NCI-H1694 (cell line): ENCODE measurements around the gene CBX2.
"Not testable (repeated sequence)": the region's sequence is repeated elsewhere in the genome, so short reads cannot be mapped to it uniquely, and the experiment has no call there.

Experiments
- DNase-seq: peaks from one replicate; lab custom pipeline; 2025; lab: John Stamatoyannopoulos, UW

The CBX2 gene

DNA sequence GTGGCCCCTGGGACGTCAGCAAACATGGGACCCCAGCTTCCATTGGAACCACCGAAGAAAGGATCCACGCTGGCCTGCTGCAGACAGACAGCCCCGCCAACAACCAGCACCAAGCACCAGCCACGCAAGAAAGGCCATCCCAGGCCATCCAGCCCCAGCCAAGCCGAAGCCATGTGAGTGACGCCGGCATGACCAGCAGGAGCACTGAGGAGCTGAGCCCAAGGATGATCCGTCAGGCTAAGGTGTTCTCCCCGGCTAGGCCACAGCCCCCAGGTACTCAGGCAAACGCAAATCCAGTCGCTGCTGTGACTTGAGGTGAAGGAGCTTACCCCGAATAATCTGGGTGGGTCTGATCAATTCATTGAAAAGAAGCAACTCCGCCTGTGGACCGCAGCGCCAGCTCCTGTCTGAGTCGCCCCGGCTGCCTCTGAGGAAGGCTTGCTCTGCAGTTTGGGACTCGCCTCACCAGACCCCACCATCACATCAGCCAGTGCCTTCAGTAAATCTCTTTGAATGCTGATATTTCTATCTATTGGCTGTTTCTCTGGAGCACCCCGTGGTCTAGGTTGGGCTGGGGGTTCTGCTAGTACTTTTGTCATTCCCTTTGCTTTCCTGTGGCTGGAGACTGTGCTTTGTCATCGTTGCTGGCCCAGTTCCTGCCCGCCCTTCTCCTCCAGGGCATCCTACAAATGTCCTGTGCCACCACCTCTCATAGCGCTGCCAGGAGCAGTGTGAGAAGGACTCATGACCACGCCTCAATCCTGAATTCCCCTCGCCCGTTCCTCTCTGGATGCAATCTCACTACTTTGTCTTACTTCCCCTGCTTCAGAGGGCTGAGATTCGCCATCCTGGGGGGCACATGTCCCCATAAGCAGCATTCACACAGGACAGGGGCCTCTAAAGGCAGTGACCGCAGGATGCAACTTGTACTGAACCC, 8.1 kb upstream of the CBX2 start:
- no peak for DNase-seq

DNA sequence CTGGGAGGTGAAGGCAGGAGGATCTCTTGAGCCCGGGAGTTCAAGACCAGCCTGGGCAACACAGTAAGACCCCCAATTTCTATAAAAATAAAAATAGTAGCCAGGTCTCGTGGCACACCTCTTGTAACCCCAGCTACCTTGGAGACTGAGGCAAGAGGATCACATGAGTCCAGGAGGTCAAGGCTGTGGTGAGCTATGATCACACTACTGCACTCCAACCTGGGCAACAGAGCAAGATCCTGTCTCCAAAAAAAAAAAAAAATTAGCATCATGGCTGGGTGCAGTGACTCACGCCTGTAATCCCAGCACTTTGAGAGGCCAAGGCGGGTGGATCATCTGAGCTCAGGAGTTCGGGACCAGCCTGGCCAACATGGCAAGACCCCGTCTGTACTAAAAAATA, 6.7 kb upstream of the CBX2 start:
- no peak for DNase-seq

DNA sequence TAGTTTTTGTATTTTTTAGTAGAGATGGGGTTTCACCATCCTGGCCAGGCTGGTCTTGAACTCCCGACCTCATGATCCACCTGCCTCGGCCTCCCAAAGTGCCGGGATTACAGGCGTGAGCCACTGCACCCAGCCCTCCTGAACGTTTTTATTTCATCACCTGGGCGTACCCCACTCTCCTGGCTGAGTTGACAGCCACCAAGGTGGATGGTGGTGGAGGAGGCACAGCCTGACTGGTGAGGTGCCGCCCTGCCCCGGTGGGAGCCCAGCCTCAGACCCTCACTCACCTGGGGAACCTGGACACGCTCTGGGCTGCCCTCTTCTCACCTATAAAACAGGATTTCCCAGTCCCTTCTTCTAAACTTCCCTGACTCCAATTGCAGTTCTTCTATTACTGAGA, 5.2 kb upstream of the CBX2 start:
- not testable (repeated sequence) for DNase-seq

DNA sequence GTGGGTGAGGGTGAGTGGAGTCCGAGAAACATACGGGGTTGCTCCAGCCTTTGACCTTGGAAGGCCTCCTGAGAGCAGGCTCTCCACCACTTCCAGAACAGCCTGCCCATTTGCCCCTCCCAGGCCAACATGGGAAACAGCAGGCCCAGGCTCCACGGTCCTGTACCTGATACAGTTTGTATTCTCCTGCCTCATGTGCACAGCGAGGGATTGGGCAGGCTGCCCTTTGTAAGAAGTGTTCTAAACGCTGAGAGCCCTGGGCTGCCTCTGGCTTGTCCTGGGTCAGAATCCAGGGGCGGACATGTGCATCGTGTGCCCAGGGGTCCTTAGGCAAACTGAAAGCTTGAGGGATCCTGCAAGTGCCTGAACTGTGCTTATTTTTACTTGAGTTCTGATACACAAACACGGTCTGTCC, 3.4 kb upstream of the CBX2 start:
- DNase-seq, result no peak

DNA sequence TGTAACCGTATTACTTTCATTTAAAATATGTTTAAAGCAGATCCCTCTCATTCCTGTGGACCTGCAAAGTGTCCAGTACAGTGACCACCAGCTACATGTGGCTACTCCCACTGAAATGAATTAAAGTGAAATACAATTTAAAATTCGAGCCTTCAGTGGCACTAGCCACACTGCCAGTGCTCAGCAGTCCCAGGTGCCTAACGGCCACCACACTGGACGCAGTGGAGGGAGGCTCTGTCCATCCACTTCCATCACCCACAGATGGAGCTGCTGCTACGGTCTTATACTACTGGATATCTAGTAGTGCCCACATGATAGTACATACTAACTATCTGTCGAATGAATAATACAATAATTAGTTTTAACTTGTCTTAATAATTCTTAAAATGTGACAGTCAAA, 2.3 kb upstream of the CBX2 start:
- DNase-seq, result no peak

DNA sequence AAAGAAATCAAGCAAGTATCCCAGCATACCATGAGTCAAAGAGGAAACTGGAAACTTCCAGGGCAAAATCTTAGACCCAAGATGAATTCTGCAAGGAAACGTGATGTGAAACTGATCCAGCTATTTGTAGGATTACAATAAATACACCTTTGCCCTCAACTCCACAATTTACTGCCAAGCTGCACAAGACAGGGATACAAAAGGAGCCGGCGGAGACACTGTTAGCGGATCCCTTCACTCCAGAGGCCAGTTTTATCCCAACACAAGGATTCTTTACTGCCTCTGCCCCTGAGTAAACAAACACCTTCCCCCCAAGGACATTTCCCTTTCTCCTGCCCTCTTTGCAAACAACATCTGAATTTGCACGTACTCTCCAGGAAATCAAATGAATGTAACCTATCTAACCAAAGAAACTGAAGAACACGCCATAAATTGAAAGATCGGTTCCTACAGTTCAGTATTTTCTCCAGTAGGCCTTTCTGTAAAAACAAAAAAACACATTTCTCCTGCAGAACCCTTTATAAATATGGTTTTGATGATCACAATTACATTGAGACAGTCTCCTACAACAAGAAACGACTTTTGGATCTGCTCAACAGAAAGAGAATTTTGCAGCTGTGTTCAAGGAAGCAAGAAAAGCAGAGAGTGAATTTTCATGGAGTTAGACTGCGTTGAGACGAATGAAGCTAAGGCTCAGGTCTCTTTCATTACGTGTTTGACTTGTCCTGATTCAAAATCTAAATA, 1.4 kb upstream of the CBX2 start:
- no peak for DNase-seq

DNA sequence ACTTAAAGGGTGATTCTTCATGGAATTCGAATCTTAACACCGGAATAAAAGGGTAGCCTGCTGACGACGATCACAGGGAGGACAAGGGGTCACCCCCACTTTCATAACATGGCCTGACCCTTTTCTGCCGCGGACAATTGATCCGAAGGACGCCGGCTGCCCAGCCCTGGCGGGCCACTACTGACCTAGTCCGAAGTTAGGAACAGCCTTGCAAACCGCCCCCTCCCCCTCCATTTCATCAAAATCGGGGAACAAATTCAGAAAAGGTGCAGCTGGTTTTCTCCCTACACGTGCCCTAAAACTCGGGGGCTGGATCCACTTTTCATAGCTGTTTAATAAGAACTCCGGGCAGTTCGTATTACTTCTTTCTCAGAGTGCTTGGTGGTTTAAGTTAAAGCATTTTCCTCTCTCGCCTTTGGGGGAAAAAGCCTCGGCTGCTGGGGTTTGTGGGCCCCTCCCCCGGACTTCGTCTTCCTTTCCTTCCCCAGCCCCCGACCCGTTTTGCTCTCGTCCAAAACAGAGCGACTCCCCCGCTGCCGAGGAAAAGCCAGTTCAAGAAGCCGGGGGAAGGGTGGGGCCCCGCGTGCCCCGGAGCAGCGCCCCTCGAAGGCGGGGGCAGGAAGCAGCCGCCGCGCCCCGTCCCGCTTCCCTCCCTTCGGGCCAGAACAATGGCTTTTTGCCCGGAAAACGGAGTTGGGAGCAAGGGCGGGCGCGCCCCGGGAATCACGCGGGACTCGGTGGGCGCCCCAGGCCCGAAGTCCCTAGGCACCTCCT, 641 bp upstream of the CBX2 start:
- peak; percentile 63 for DNase-seq

DNA sequence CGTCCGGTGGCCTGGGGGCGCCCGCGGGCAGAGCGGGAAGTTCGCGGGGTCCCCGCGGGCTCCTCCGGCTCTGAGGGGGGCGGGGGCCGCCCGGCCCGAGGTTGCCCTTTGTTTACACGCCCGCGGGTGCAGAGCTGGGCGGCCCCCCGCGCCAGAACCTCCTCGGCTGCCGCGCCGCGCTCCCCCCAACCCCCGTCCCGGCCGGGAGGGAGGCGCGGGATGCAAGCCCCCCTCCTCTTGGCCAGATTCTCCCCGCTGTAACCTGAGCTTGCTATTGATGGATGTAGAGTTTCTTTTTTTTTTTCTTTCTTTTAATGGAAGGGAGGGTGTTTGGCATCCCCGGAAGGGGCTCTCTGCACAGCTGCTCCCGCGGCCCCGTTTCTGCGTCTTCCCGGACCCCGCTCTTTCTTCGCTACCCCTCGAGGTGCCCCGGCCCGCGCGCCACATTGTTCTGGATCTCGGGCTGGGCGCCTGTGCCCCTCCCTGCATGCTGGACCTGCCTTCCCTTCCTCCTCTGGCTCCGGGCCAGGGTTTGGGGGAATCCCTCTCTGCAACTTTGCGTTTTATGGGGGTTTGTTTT, 646 bp downstream of the CBX2 start:
- no peak for DNase-seq

DNA sequence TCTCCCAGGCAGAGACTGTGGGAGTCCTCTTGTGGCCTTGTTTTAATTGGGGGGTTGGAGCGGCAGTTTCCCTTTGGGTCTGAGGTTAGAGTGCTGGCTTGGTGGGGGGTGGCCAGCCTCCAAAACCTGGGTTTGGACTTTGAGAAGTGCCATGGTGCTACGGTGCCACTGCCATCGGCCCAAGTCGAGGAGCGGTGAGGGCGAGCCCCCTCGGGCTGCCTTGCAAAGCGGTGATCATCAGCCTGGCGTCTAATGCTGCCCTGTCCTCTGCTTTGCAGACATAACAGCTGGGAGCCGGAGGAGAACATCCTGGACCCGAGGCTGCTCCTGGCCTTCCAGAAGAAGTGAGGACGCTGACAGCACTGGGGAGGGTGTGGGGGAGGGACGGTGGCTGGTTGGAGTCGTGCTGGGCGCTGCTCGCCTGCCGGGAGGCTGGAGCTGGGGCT, 1.2 kb downstream of the CBX2 start:
- no peak for DNase-seq

DNA sequence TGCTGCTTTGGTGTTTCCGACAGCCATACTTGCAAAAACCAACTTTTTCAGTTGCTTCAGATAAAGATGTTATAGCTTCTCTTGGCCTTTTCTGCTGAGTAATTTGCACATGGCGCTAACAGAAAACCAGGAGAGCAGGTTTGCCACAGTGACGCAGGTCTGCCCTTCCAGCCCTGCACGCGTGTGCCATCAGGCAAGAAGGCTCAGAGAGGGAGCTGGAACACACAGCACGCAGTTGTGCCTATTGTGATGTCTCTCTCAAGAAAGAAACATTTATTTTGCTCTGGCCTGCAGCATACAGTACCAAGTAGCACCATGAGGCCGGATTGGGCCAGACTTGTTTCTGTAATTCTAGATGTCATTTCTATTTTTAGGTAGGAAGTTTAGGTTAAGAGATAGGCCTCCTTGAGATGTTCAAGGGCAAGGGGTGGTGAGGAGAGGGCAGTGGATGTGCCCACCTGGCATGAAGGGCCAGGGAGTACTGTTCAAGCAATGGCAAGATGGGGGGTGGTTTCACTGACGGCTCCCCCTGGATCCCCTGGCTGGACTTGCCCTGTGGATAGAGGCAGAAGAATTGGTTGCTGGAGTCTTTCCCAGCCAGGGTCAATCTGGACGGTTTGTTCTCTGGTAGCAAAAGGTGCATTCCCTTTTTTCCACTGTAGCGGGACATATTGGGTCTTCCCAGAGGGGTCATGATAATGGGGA, 1.9 kb downstream of the CBX2 start:
- DNase-seq, result no peak

DNA sequence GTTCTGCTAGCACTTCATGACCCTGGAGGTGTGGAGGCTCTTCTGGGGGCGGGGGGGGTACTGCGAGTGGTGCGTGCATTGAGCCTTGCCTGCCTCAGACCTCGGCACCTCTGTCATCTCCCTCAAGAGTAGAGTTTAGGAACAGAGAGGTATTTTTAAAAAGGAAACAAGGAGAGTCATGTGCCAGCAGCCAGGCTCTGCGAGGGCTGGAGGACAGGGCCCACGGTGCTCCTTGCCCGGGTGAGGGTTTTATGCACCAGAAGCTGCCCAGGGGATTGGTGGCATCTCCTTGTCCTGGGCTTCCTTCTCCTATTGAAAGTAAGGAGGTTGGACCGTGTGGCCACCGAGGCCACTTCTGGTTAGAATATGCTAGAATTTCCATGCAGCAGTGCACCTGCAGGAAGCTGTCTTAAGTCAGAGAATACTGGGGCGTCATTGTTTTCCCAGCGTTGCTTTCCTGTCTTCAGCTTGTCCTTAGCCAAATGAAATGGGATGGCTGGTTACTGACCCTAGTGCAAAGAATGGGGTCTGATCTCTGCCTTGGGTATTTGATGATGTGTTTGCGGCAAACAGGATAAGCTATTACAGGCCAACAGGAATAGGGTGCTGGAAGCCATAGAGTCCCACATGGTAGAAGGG, 3.2 kb downstream of the CBX2 start:
- DNase-seq, result no peak

DNA sequence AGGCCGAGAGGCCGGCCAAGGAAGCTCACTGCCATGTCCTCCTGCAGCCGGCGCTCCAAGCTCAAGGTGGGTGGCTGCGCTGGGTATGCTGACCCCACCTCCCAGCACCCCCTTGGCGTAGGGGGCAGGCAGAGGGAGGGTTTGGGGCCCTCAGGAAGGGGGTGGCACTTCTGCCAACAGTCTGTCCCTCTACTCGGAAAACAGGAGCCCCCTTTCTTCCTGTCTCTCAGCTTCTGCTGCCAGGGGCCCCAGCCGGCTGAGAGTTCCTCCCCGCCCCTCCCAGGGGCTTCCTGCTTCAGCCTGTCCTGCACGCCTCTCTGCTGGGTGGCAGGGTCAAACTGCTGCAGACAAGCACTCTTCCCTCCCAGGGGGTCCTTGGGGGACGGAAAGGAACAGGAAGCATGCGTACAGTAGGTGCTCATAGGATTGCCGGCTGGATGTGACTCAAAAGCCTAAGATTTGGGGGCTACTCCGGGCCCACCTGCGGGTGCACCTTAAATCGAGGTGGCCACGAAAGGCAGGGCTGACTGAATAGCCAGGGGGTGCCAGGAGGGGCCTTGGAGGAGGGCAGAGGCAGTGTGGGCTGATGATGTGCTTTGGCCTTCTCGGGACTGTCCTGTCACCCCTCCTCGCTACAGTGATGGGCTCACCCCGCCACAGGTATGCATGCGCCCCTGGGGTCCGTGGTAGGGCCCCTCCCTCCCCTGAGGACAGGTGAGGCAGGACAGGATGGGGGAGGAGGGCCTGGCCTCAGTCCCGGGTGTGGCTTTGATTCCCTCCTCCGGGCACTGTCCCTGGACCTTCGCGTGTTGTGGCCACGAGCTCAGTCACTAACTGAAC, 4.0 kb downstream of the CBX2 start:
- no peak for DNase-seq

DNA sequence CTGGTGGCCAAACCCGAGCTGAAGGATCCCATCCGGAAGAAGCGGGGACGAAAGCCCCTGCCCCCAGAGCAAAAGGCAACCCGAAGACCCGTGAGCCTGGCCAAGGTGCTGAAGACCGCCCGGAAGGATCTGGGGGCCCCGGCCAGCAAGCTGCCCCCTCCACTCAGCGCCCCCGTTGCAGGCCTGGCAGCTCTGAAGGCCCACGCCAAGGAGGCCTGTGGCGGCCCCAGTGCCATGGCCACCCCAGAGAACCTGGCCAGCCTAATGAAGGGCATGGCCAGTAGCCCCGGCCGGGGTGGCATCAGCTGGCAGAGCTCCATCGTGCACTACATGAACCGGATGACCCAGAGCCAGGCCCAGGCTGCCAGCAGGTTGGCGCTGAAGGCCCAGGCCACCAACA, 5.9 kb downstream of the CBX2 start:
- DNase-seq, result no peak

DNA sequence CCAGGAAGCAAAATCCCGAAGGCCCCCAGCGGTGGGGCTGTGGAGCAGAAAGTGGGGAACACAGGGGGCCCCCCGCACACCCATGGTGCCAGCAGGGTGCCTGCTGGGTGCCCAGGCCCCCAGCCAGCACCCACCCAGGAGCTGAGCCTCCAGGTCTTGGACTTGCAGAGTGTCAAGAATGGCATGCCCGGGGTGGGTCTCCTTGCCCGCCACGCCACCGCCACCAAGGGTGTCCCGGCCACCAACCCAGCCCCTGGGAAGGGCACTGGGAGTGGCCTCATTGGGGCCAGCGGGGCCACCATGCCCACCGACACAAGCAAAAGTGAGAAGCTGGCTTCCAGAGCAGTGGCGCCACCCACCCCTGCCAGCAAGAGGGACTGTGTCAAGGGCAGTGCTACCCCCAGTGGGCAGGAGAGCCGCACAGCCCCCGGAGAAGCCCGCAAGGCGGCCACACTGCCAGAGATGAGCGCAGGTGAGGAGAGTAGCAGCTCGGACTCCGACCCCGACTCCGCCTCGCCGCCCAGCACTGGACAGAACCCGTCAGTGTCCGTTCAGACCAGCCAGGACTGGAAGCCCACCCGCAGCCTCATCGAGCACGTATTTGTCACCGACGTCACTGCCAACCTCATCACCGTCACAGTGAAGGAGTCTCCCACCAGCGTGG, 6.5 kb downstream of the CBX2 start:
- no peak for DNase-seq

DNA sequence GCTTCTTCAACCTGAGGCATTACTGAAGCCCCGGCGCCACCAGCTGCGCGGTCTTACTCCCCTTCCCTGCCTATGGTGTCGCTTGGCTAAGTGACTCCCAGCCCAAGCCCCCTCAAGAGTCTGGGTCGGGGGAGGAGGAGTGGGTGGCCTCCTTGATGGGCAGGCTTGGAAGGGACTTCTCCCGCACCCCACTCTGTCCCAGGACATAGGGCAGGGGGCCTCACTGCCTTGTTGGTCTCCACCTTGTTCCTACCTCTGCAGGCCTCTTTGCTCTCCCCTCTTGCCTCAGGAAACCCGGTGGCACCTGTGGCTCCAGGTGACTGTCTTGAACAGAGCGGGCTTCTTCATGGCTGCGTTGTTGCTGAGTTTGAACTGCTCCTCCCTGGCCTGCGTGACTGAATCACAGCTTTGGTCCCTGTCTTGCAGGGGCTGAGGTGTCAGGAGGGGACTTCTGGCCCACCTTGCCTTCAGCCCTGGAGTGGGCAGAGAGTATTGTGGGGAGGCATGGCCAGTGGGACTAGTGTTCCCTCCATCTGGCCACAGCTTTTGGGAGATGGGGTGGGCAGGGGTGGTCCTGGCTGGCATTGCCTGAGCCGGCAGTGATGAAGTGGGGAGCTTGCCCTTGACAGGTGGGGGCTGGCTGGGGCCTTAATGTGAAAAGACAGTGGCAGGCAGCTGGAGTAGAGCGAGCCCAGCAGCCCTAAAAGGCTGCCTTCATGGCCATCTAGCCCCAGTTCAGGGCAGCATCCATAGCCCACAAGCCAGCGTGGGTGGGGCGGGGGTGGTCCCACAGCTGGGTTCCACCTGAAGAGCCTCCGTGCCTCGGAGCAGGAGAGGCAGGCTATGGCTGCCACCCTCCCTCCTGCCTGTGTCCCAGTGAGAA, 7.3 kb downstream of the CBX2 start:
- no peak for DNase-seq

DNA sequence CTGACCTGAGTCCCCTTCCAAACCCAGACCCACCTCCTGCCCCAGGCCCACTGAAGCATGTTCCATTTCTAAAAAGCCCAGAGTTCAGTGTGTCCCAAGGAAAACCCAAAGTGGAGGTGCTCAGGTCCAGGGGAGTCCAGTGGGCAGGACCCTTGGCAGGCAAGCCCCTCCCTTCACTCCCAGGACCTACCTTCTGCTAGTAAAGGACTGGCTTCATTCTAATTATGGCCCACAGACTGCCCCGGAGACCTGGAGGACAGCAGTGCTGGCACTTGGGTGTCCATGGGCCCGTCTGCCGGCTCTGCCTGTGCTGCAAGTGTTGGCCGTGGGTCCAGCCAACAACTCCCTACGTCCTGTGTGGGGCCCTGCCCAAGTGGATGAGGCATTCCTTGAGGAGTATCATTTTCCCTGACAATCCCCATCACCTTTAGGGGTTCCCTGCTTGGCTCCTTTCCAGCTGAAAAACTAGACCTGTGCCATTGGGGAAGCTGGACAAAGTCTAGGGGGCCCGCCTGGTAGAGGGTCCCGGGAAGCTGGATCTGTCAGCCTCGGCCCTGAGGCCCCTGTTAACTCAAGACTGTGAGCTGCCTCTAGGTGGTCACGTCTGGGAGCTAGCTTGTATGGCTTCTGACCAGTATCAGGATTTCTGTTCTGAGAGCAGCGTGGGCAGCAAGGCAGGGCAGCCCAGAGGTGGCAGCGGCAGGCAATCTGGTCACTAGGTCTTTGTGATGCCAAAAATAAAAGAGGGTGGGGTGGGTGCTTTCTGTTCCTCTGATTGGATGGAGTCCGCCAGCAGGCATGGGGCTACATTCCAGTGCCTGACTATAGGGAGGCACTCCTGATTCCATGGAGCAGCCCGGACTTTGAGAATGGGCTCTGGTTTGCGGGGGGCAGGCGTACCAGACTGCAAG, 8.2 kb downstream of the CBX2 start:
- DNase-seq, result no peak

DNA sequence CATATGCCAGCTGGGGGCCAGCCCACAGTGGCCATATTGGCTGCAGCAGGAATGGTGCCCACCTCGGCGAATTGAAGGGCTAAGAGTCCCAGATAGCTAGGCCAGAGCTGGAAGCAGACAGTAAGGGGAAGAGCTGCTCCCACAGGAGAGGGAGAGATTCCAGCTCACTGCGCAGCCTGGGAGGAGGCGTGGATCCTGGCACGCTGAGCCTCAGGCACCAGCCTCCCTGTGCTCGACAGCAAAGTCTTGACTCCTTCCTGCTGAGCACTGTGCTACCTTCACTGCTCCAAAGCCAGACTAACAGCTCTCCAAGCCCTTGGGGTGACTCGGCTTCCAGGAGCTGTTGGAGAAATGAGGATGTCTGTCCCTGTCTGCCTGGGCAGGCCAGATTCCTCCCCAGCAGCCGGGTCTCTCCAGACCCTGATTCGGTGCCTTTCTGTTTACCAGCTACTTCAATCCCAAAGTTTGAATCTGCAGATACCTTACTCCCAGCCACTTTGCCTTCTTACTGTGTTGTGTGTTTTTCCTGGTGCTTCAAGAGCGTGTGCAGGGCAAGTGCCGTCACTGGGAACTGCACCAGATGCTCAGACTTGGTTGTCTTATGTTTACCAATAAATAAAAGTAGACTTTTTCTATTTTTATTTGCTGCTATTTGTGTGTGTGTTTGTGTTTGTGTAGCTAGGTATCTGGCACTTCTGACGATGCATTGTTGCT, 9.1 kb downstream of the CBX2 start:
- no peak for DNase-seq
